MM.1S (cell line): Measurements from ENCODE around the gene SLC25A1.

Experiments
- DNase-seq: peaks from one replicate; pipeline ENCODE4 v3.0.0-alpha.2; 2015
- H2AFZ ChIP-seq: fragments of 300-600 bp; sonication (generic); 2 replicates; pipeline ENCODE4 v1.6.0; 2016; ENCODE audit warnings: antibody characterized with exemption, low read length
- H3F3A ChIP-seq: fragments of 300-600 bp; sonication (generic); 2 replicates; pipeline ENCODE4 v1.6.1; 2016; ENCODE audit warnings: mild to moderate bottlenecking, antibody characterized with exemption, low read length, moderate library complexity, mixed read lengths; ENCODE audit not compliant: insufficient read depth
- H3K27ac ChIP-seq: fragments of 300-600 bp; sonication (generic); 2 replicates; pipeline ENCODE4 v1.5.1; 2016; ENCODE audit warnings: mild to moderate bottlenecking, low read length
- H3K27me3 ChIP-seq: fragments of 300-600 bp; sonication (generic); replicated peaks from 2 replicates; pipeline ENCODE4 v1.6.0; 2016; ENCODE audit warnings: low read length; ENCODE audit not compliant: insufficient read depth
- H3K36me3 ChIP-seq: fragments of 300-600 bp; sonication (generic); replicated peaks from 2 replicates; pipeline ENCODE4 v1.6.1; 2016; ENCODE audit warnings: mild to moderate bottlenecking, low read length, mixed read lengths; ENCODE audit not compliant: insufficient read depth
- H3K4me1 ChIP-seq: fragments of 300-600 bp; sonication (generic); 2 replicates; pipeline ENCODE4 v1.6.1; 2016; ENCODE audit warnings: low read length, mixed read lengths
- H3K4me2 ChIP-seq: fragments of 300-600 bp; sonication (generic); 2 replicates; pipeline ENCODE4 v1.6.0; 2016; ENCODE audit warnings: low read depth, low read length
- H3K4me3 ChIP-seq: fragments of 300-600 bp; sonication (generic); 2 replicates; pipeline ENCODE4 v1.5.1; 2016; ENCODE audit warnings: low read length, mixed read lengths
- H3K79me2 ChIP-seq: fragments of 300-600 bp; sonication (generic); 2 replicates; pipeline ENCODE4 v1.6.1; 2016; ENCODE audit warnings: mixed run types, low read length, mixed read lengths
- H3K9ac ChIP-seq: fragments of 300-600 bp; sonication (generic); 2 replicates; pipeline ENCODE4 v1.6.1; 2016; ENCODE audit warnings: low read length, mixed read lengths
- H3K9me2 ChIP-seq: fragments of 300-600 bp; sonication (generic); replicated peaks from 2 replicates; pipeline ENCODE4 v1.6.1; 2016; ENCODE audit warnings: mild to moderate bottlenecking, low read length, mixed read lengths; ENCODE audit not compliant: insufficient read depth
- H3K9me3 ChIP-seq: fragments of 300-600 bp; sonication (generic); replicated peaks from 2 replicates; pipeline ENCODE4 v1.6.1; 2016; ENCODE audit warnings: mild to moderate bottlenecking, low read length, mixed read lengths; ENCODE audit not compliant: insufficient read depth
- H4K20me1 ChIP-seq: fragments of 300-600 bp; sonication (generic); 2 replicates; pipeline ENCODE4 v1.6.1; 2016; ENCODE audit warnings: mild to moderate bottlenecking, low read length, moderate library complexity, mixed read lengths; ENCODE audit not compliant: insufficient read depth
- EZH2 ChIP-seq: fragments of 300-600 bp; sonication (generic); optimal IDR thresholded peaks from 2 replicates; pipeline ENCODE3; 2017; ENCODE audit warnings: low read depth, mild to moderate bottlenecking, antibody characterized with exemption, low read length, mixed read lengths
- EZH2phosphoT487 ChIP-seq: fragments of 300-600 bp; sonication (generic); IDR thresholded peaks from 2 replicates; pipeline ENCODE4 v1.6.1; 2018; ENCODE audit warnings: antibody characterized with exemption, low read length
- TF ChIP-seq, protein P1 (sequence below): fragments of 300-600 bp; sonication (generic); IDR thresholded peaks from 2 replicates; pipeline ENCODE4 v1.5.1; 2016; ENCODE audit warnings: antibody characterized with exemption, low read length, mixed read lengths

The SLC25A1 gene

DNA sequence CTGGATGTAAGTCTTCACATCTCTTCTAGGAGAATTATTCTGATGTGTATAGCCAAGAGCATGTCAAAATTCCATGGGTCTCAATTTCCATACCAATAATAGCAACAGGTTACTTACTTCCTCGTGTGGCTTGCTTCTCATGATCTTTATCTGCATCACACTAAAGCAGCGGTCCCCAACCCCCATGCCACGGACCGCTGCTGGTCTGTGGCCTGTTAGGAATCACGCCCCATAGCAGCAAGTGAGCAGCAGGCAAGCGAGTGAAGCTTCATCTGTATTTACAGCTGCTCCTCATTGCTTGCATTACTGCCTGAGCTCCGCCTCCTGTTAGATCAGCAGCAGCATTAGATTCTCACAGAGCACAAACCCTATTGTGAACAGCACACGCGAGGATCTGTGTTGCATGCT is 28.9 kb upstream of the SLC25A1 start:
- no peak overlapping the region for H2AFZ ChIP-seq
- no peak for TF ChIP-seq EZH2
- TF ChIP-seq EZH2phosphoT487: no peak
- TF ChIP-seq, protein P1, sequence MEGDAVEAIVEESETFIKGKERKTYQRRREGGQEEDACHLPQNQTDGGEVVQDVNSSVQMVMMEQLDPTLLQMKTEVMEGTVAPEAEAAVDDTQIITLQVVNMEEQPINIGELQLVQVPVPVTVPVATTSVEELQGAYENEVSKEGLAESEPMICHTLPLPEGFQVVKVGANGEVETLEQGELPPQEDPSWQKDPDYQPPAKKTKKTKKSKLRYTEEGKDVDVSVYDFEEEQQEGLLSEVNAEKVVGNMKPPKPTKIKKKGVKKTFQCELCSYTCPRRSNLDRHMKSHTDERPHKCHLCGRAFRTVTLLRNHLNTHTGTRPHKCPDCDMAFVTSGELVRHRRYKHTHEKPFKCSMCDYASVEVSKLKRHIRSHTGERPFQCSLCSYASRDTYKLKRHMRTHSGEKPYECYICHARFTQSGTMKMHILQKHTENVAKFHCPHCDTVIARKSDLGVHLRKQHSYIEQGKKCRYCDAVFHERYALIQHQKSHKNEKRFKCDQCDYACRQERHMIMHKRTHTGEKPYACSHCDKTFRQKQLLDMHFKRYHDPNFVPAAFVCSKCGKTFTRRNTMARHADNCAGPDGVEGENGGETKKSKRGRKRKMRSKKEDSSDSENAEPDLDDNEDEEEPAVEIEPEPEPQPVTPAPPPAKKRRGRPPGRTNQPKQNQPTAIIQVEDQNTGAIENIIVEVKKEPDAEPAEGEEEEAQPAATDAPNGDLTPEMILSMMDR: no peak
- no peak overlapping the region for H3K4me2 ChIP-seq
- H3K27me3 ChIP-seq: peaks cover 6% of the 10 kb centered on the region; the same call in 1 of the 2 replicates
- H3K9me2 ChIP-seq: no peaks in the 10 kb centered on the region
- H3K4me1 ChIP-seq: no peaks in the 10 kb centered on the region
- H4K20me1 ChIP-seq: no peaks in the 10 kb centered on the region
- no peak overlapping the region for H3K27ac ChIP-seq
- no peaks in the 10 kb centered on the region for H3K36me3 ChIP-seq
- no peak for DNase-seq
- H3K4me3 ChIP-seq: no peak overlapping the region
- no peaks in the 10 kb centered on the region for H3K79me2 ChIP-seq
- H3K9ac ChIP-seq: no peak overlapping the region
- no peaks in the 10 kb centered on the region for H3K9me3 ChIP-seq
- no peaks in the 10 kb centered on the region for H3F3A ChIP-seq

DNA sequence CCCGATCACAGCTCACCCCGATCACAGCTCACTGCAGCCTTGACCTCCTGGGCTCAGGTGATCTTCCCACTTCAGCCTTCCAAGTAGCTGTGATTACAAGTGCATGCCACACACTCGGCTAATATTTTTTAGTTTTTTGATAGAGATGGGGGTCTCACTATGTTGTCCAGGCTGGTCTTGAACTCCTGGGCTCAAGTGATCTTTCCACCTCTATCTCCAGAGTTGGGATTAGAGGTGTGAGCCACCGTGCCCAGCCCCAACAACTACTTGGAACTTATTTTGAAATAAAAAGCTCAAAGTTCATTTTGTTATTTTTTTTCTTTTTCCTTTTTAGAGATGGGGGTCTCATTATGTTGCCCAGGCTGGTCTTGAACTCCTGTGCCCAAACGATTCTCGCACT is 27.8 kb upstream of the SLC25A1 start:
- Histone ChIP-seq H3K27me3 (peaks cover 6% of the 10 kb centered on the region; the same call in 1 of the 2 replicates), H3K4me3 (no peak overlapping the region), H3F3A (no peaks in the 10 kb centered on the region), H3K9me2 (no peaks in the 10 kb centered on the region), H3K4me2 (no peak overlapping the region), H2AFZ (no peak overlapping the region), H3K79me2 (no peaks in the 10 kb centered on the region), H3K27ac (no peak overlapping the region), H3K9me3 (no peaks in the 10 kb centered on the region), H3K4me1 (no peaks in the 10 kb centered on the region), H4K20me1 (no peaks in the 10 kb centered on the region), H3K9ac (no peak overlapping the region), H3K36me3 (no peaks in the 10 kb centered on the region)
- no peak for TF ChIP-seq EZH2phosphoT487
- TF ChIP-seq EZH2: no peak
- TF ChIP-seq, protein P1: no peak
- DNase-seq: no peak

DNA sequence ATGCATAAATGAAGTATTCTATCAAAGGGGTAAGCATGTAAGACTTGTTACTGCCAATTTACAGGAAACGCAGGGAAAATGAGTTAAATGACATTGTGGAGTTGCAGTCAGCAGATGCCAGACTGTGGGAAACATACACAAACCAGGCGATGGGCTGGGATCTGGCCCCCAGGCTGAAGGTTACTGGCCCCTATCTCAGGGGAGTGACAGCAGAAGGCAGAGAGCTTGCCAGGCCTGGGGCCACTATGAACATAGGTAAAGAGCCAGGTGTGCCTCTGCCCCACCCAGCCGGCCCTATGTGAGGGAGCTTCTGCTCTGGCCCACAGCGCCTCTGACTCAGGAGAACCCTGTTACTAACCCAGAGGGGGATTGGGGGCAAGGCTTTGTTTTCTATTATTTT is 26.1 kb upstream of the SLC25A1 start:
- H3K27me3 ChIP-seq: peaks cover 6% of the 10 kb centered on the region; the same call in 1 of the 2 replicates
- H3K27ac ChIP-seq: no peak overlapping the region
- H3K4me2 ChIP-seq: no peak overlapping the region
- TF ChIP-seq EZH2phosphoT487 (no peak), EZH2 (no peak)
- TF ChIP-seq, protein P1: no peak
- H3K9me2 ChIP-seq: no peaks in the 10 kb centered on the region
- H3K4me3 ChIP-seq: no peak overlapping the region
- H3K4me1 ChIP-seq: no peaks in the 10 kb centered on the region
- no peak overlapping the region for H3K9ac ChIP-seq
- no peak overlapping the region for H2AFZ ChIP-seq
- DNase-seq: no peak
- no peaks in the 10 kb centered on the region for H3K36me3 ChIP-seq
- no peaks in the 10 kb centered on the region for H3F3A ChIP-seq
- H4K20me1 ChIP-seq: no peaks in the 10 kb centered on the region
- no peaks in the 10 kb centered on the region for H3K9me3 ChIP-seq
- H3K79me2 ChIP-seq: no peaks in the 10 kb centered on the region
